Retinal pigment epithelial cell (primary cell): ENCODE data around the gene EIF3K.

Experiments
- DNase-seq: peaks from one replicate; pipeline ENCODE4 v3.0.0-alpha.2; 2010; ENCODE audit warnings: low read depth
- H3K4me3 ChIP-seq: 2 replicates; pipeline ENCODE4 v1.5.1; 2011; ENCODE audit warnings: mild to moderate bottlenecking, low read length, control low read depth, moderate library complexity
- CTCF ChIP-seq: conservative IDR thresholded peaks from 2 replicates; pipeline ENCODE4 v1.5.1; 2011; ENCODE audit warnings: low read depth, low read length, control low read depth, inconsistent platforms

The EIF3K gene

GRCh38 chr19:38650911-38651584, 32.1 kb downstream of the EIF3K start:
- peak overlapping the region; percentile 100 for H3K4me3 ChIP-seq
- DNase-seq, result no peak

GRCh38 chr19:38653028-38653571, 34.1 kb downstream of the EIF3K start:
- H3K4me3 ChIP-seq, result peak overlapping the region; percentile 9
- TF ChIP-seq CTCF, result no peak
- no peak for DNase-seq

More at GRCh38 chr19:38650911-38651584, 32.1 kb downstream of the EIF3K start:
- TF ChIP-seq CTCF, result no peak

GRCh38 chr19:38654628-38655055, 35.7 kb downstream of the EIF3K start:
- no peak for DNase-seq
- TF ChIP-seq CTCF, result no peak
- no peak overlapping the region for H3K4me3 ChIP-seq

- DNase-seq, result no peak
- H3K4me3 ChIP-seq, result no peak overlapping the region
- no peak for TF ChIP-seq CTCF
Observed at GRCh38 chr19:38655148-38655824, 36.3 kb downstream of the EIF3K start.

- H3K4me3 ChIP-seq, result no peak overlapping the region
- DNase-seq, result no peak
- no peak for TF ChIP-seq CTCF
Observed at GRCh38 chr19:38656171-38656981, 37.4 kb downstream of the EIF3K start.

GRCh38 chr19:38657633-38658222, 38.7 kb downstream of the EIF3K start:
- peak; percentile 87 for DNase-seq
- H3K4me3 ChIP-seq, result peak overlapping the region; percentile 9
- no peak for TF ChIP-seq CTCF
